ENCODE results near the gene NR2F1-AS1.

DNA sequence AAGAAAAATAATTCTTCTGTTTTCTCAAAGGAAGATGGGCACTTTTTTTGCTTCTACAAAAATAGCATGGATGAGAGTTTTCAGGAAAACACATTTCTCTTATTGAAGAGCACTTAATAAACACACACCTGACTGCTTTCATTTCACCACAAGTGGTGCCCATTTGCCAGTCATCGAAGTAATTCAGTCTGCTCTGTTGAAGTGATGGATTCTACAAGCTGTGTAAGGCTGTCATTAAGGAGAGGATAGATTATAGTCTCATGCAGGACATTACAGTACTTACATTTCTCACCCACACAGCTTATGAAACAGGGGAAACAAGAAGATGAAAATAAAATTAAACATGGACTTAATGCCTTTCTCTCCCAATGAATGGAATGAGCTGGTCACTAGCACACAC lies 165.2 kb downstream of the NR2F1-AS1 start:
- no peak for TF ChIP-seq CTCF (conservative IDR thresholded peaks at IDR 0.05; ENCODE audit: low read depth, low read length)
- TF ChIP-seq EZH2 (IDR thresholded peaks at IDR 0.05; ENCODE audit: low read length, unreplicated experiment), result no peak

Measured in PC-3 (cell line).